Measurements from ENCODE around the gene IFNL3.
"Not testable (repeated sequence)": the region's sequence is repeated elsewhere in the genome, so short reads cannot be mapped to it uniquely, and the experiment has no call there.

IFNL3 gene

DNA sequence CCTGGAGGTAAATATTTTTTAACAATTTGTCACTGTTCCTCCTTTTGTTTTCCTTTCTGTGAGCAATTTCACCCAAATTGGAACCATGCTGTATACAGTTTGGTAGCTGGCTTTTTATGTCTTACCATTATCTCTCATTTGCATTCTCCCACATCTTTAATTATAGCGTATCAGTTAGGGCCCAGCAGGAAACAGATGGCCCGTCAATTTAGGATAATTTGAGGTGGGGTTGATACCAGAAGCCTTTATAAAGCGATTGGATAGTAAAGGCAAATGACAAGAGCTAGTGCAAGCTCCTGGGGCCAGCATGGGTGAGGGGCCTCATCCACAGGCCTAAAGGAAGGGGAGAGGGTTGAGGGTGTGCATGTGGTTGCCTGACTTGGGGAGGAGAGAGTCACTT, 7.7 kb upstream of the IFNL3 start:
- no peak for DNase-seq

GRCh38 chr19:39251846-39252245, 7.0 kb upstream of the IFNL3 start:
- no peak for DNase-seq

GRCh38 chr19:39251081-39251480, 6.3 kb upstream of the IFNL3 start:
- DNase-seq: no peak

DNA sequence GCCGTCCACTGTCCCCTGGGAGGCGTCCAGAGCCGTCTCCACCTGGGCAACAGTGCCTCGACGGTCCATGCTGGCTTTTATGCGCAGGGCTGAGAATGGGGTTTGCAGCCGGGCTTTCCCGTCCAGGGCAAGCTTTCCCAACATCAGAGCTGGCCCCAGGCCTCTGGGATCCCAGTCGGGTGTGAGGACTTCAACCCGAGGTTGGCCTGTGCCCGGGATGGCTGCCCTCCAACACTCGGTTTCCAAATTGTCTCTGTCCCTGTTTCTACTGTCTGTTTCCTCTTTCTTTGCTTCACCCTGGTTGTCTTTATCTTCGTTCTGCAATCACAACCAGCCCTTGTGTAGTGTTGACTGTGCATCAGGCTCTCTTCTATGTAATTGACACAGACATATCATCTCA, 4.0 kb upstream of the IFNL3 start, which contains the start of gene IFNL4:
TSS of gene IFNL4 (minus strand) at position 51 of the 400 bp plus-strand sequence.
- no peak for DNase-seq

GRCh38 chr19:39247701-39248664, 3.2 kb upstream of the IFNL3 start:
- DNase-seq: peak; percentile 62

- peak; percentile 65 for DNase-seq
Observed at GRCh38 chr19:39246951-39247669, 2.3 kb upstream of the IFNL3 start.

DNA sequence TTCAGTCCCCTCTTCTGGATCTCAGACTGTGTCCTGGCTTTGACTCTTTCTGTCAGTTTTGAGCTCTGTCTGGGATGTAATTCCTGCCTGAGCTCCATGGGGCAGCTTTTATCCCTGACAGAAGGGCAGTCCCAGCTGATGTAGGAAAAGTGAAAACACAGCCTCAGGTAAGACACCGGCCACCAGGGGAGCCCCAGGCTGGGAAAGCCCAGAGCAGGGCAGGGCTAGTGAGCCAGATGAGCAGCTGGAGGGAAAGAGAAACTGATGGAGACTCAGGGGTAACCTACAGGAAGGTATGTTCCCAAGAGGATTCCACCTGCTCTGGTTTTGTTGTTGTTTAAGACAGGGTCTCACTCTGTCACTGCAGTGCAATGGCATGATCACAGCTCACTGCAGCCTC, 360 bp upstream of the IFNL3 start:
- not testable (repeated sequence) for DNase-seq

DNA sequence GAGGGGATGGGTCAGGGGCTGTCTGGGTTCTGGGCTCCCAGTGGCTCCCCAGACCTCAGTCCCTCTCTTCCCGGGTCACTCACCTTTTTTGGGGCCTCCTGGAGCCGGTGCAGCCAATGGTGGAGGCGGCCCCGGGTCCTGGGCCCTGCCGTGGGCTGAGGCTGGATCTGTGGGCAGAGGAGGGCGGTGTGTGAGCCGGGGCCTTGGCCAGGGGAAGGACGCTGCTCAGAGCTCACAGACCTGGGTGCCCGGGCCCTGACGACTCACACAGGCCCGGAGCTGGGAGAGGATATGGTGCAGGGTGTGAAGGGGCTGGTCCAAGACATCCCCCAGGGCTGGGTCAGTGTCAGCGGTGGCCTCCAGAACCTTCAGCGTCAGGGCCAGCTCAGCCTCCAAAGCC, 1.1 kb downstream of the IFNL3 start:
- DNase-seq: not testable (repeated sequence)

DNA sequence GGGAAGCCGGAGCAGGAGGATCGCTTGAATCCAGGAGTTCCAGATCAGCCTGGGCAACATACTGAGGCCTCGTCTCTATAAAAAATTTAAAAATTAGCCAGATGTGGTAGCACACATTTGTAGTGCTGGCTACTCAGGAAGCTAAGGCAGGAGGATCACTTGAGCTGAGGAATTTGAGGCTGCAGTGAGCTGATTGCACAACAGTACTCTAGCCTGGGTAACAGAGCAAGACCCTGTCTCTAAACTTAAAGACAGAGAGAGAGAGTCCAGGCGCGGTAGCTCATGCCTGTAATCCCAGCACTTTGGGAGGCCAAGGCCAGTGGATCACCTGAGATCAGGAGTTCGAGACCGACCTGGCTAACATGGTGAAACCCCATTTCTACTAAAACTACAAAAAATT, 4.4 kb downstream of the IFNL3 start:
- no peak for DNase-seq

DNA sequence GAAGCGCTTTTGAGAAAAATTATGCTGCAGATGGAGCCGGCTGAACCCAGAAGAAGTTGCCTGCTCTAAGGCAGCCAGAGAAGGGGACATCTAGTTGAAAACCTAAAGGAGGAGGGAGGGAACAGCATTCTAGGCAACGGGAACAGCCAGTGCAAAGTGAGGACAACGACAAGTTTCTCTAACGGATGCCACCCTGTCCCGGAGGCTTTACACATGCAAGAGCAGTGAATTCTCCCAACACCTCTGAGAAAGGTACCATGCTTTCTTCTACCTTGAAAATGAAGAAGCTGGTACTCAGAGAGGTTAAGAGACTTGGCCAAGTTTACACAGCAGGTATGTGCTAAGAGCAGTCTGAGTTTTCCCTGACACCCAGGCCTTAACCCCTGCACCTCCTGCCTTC, 5.9 kb downstream of the IFNL3 start:
- no peak for DNase-seq

DNA sequence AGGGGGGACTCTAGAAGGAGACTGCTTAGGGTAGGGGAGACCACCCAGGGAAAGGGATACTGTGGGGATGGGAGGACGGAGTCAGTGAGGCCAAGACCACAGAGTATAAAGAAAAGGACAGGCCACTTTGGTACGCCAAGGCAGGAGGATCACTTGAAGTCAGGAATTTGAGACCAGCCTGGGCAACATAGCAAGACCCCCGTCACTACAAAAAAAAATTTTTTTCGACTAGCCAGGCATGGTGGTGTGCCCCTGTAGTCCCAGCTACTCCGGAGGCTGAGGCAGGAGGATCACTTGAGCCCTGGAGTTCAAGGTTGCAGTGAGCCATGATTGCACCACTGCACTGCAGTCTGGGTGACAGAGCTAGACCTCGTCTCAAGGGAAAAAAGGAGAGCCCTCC, 6.6 kb downstream of the IFNL3 start:
- no peak for DNase-seq

DNA sequence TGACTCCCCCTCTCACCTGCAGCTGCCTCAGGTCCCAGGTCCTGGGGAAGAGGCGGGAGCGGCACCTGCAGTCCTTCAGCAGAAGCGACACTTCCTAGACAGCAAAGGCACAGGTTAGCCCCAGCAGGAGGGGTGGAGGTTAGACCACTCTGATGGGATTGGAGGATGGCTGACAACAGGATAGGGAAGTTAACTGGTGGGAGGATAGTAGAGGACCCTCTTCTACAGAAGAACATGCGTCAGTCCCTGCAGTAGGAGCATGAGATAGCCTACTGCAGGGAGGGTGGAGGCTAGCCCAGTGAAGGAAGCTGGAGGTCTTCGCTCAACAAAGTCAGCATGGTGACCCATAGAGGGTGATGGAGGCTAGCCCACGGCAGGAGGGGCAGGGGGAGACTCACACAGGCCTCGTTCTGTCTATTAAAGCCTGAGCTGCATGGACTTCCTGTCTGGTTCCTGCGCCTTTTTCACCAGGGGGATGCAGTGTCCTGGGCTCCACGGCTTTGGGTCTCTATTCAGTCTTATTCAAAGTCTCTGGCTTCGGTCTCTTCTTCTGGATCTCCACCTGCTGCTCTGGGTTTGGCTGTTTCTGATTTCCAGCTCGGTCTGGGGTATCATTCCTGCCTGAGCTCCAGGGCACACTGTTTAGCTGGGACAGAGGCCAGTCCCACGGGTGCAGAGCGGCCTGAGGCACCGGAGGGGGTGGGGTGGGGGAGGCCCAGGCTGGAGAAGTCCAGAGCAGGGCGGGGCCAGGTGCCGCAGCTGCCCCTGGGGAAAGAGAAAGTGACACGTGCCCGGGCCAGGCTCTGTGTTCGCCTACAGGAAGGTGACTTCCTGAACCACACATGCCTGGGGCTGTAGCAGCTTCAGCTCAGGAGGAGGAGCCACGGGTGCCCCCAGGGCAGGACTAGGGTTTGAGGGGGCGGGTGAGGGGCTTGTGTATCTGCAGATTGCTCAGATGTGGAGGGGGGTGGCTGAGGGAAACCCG, 7.3 kb downstream of the IFNL3 start:
- DNase-seq: peak; percentile 78

- DNase-seq: peak; percentile 77
Observed at GRCh38 chr19:39236527-39236926, 8.3 kb downstream of the IFNL3 start.

DNA sequence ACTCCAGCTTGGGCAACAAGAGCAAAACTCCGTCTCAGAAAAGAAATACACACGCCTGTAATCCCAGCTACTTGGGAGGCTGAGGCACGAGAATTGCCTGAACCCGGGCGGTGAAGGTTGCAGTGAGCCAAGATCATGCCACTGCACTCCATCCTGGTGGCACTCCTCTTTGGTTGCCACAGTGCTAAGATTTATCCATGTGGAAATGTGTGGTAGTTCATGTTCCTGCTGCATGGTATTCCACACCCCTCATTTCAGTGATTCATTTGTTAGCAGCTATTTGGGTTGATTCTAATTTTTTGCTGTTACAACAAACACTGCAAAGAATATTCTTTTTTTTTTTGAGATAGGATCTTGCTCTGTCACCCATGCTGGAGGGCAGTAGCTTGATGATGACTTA, 12.1 kb downstream of the IFNL3 start:
- no peak for DNase-seq

DNA sequence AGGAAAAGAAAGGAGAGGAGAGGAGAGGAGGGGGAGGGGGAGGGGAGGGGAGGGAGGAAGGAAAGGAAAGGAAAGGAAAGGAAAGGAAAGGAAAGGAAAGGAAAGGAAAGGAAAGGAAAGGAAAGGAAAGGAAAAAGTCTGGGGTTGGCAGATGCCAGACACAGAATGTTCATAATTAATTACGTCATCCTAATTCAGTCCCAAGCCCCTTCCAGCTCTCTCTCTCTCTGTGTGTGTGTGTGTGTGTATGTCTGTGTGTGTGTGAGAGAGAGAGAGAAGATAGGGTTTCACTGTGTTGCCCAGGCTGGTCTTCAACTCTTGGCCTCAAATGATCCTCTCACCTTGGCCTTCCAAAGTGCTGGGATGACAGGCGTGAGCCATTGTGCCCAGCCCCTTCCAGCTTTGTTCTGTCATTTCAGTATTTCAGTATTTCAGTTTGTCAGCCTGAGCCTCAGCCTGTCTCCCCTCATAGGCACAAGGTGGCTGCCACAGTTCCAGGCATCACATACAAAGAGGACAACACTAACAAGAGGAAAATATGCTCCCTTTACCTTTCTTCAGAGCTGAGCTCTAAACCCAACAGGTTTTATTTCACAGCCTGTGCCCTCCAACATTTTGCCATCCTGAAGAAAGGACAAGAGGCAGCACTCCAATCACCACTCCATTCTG, 14.6 kb downstream of the IFNL3 start:
- no peak for DNase-seq

DNA sequence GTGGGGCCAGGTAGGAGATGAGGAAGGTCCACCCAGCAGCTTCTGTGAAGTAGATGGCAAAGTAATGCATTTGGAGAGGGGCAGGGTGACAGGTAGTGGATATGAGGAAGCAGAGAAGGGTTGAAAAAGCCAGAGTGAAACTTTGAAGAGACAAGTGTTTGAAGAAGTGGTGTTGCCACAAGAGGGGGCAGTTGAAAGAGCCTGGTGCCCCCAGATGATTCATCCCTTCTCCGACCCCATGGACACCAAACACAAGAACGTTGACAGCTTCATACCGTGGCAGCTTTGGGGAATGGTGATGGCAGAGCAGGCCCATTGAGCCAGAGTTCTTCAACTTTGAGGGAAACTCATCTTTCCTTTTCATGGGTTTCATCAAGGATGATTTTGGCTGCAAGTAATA, 19.9 kb downstream of the IFNL3 start:
- no peak for DNase-seq

GRCh38 chr19:39223703-39224279, 21.0 kb downstream of the IFNL3 start:
- no peak for DNase-seq

DNA sequence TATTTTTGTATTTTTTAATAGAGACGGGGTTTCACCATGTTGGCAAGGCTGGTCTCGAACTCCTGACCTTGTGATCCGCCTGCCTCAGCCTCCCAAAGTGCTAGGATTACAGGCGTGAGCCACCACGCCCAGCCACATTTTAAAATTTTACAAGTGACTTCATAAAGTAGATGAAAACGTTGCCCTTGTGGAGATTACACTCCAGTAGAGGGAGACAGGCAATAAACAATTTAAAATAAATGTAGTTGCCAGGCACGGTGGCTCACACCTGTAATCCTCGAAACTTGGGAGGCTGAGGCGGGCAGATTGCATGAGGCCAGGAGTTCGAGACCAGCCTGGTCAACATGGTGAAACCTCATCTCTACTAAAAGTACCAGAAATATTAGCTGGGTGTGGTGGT, 25.7 kb downstream of the IFNL3 start:
- not testable (repeated sequence) for DNase-seq

DNA sequence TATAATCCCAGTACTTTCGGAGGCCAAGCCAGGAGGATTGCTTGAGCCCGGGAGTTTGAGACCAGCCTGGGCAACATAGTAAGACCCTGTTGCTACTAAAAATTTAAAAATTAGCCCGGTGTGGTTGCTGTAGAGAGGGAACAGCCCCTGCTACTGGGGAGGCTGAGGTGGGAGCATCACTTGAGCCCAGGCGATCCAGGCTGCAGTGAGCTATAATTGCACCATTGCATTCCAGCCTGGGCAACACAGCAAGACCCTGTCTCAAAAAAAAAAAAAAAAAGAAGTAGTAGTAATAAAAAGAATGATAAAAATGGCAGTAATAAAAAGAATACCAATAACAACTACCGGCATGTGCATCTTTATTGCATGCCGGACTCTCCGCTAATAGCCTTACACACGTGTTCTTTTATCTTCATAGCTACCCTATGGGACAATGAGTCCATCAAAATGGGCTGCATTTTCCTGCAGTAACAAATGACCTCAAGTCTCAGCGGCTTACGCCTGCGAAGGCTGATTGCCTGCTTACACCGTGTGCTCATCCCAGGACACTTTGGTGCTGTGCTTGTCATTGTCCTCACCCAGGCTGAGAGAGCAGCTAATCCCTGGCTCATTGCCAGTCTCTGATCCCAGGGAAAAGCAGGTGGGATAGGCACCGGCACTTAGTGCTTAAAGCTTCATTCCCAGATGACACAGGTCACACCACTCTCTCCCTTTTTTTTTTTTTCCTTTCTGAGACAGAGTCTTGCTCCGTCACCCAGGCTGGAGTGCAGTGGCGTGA, 26.4 kb downstream of the IFNL3 start:
- no peak for DNase-seq

- no peak for DNase-seq
Observed at GRCh38 chr19:39217094-39217493, 27.7 kb downstream of the IFNL3 start.

- not testable (repeated sequence) for DNase-seq
Observed at GRCh38 chr19:39215323-39215722, 29.5 kb downstream of the IFNL3 start.
